ENCODE measurements around the gene ITGAE.

GRCh38 chr17:3693829-3694231 lies 107.2 kb downstream of the ITGAE start:
- TF ChIP-seq POLR2A (IDR thresholded peaks at IDR 0.05; ENCODE audit: low read depth, low read length): no peak
- no peak for TF ChIP-seq TAF1 (IDR thresholded peaks at IDR 0.05; ENCODE audit: low read depth, low read length)
- no peak for TF ChIP-seq SPI1 (IDR thresholded peaks at IDR 0.05; ENCODE audit: low read depth, low read length)
- TF ChIP-seq POLR2AphosphoS5 (IDR thresholded peaks at IDR 0.05; ENCODE audit: low read depth, low read length): no peak; the same call in 1 of the 2 replicates
- TF ChIP-seq POU2F2 (IDR thresholded peaks at IDR 0.05; ENCODE audit: low read depth, low read length): no peak; the same call in 1 of the 2 replicates
